ENCODE measurements around the gene STARD3.
"Not testable (repeated sequence)": the region's sequence is repeated elsewhere in the genome, so short reads cannot be mapped to it uniquely, and the experiment has no call there.

Gene STARD3

GRCh38 chr17:39704821-39705551 lies 68.0 kb downstream of the STARD3 start:
- Mint-ChIP-seq H3K27ac (no peak overlapping the region), H3K36me3 (ENCODE audit: low read depth) (no peaks in the 10 kb centered on the region), H3K4me1 (ENCODE audit: low read depth) (peaks cover 16% of the 10 kb centered on the region), H3K9me3 (no peaks in the 10 kb centered on the region), H3K4me3 (no peak overlapping the region), H3K27me3 (peaks cover 19% of the 10 kb centered on the region)

- no peak overlapping the region for H3K27ac Mint-ChIP-seq
- no peaks in the 10 kb centered on the region for H3K36me3 Mint-ChIP-seq (ENCODE audit: low read depth)
- peaks cover 16% of the 10 kb centered on the region for H3K4me1 Mint-ChIP-seq (ENCODE audit: low read depth)
- H3K27me3 Mint-ChIP-seq = peaks cover 15% of the 10 kb centered on the region
- H3K4me3 Mint-ChIP-seq = no peak overlapping the region
- H3K9me3 Mint-ChIP-seq = no peaks in the 10 kb centered on the region
These were observed 68.9 kb downstream of the STARD3 start for GRCh38 chr17:39705786-39706348.

- no peak overlapping the region for H3K27ac Mint-ChIP-seq
- no peaks in the 10 kb centered on the region for H3K9me3 Mint-ChIP-seq
- H3K4me3 Mint-ChIP-seq = no peak overlapping the region
- peaks cover 16% of the 10 kb centered on the region for H3K4me1 Mint-ChIP-seq (ENCODE audit: low read depth)
- H3K27me3 Mint-ChIP-seq = peaks cover 10% of the 10 kb centered on the region
- H3K36me3 Mint-ChIP-seq (ENCODE audit: low read depth) = no peaks in the 10 kb centered on the region
These were observed 69.4 kb downstream of the STARD3 start for GRCh38 chr17:39706383-39706782.

GRCh38 chr17:39706921-39707337 lies 70.0 kb downstream of the STARD3 start:
- Mint-ChIP-seq H3K27me3 (peaks cover 6% of the 10 kb centered on the region), H3K4me3 (no peak overlapping the region), H3K4me1 (ENCODE audit: low read depth) (peaks cover 16% of the 10 kb centered on the region), H3K9me3 (no peaks in the 10 kb centered on the region), H3K36me3 (ENCODE audit: low read depth) (no peaks in the 10 kb centered on the region), H3K27ac (no peak overlapping the region)

- no peaks in the 10 kb centered on the region for H3K27me3 Mint-ChIP-seq
- no peaks in the 10 kb centered on the region for H3K9me3 Mint-ChIP-seq
- H3K36me3 Mint-ChIP-seq (ENCODE audit: low read depth) = no peaks in the 10 kb centered on the region
- H3K27ac Mint-ChIP-seq = no peak overlapping the region
- peaks cover 10% of the 10 kb centered on the region for H3K4me1 Mint-ChIP-seq (ENCODE audit: low read depth)
- H3K4me3 Mint-ChIP-seq = no peak overlapping the region
These were observed 72.5 kb downstream of the STARD3 start for GRCh38 chr17:39709319-39709997.

- Mint-ChIP-seq H3K4me1 (ENCODE audit: low read depth) (peaks cover 10% of the 10 kb centered on the region), H3K27ac (no peak overlapping the region), H3K4me3 (no peak overlapping the region), H3K9me3 (no peaks in the 10 kb centered on the region), H3K27me3 (no peaks in the 10 kb centered on the region), H3K36me3 (ENCODE audit: low read depth) (no peaks in the 10 kb centered on the region)
These were observed 73.3 kb downstream of the STARD3 start for GRCh38 chr17:39709998-39710964.

GRCh38 chr17:39711071-39711470 lies 74.1 kb downstream of the STARD3 start:
- not testable (repeated sequence) for H3K27me3 Mint-ChIP-seq; H3K27ac Mint-ChIP-seq; H3K36me3 Mint-ChIP-seq (ENCODE audit: low read depth); H3K4me3 Mint-ChIP-seq; H3K9me3 Mint-ChIP-seq; H3K4me1 Mint-ChIP-seq (ENCODE audit: low read depth)

- no peaks in the 10 kb centered on the region for H3K9me3 Mint-ChIP-seq
- no peak overlapping the region for H3K4me3 Mint-ChIP-seq
- no peaks in the 10 kb centered on the region for H3K27me3 Mint-ChIP-seq
- H3K4me1 Mint-ChIP-seq (ENCODE audit: low read depth) = peaks cover 7% of the 10 kb centered on the region
- no peaks in the 10 kb centered on the region for H3K36me3 Mint-ChIP-seq (ENCODE audit: low read depth)
- H3K27ac Mint-ChIP-seq = no peak overlapping the region
These were observed 74.9 kb downstream of the STARD3 start for GRCh38 chr17:39711851-39712250.
